Endodermal cell (in vitro differentiated cells): ENCODE measurements around the gene ANXA2R. TPM values are rescaled to one million over a fixed set of nuclear protein-coding genes. Genes with fewer than 3 reads are reported as not detected.

Source experiments
- DNase-seq: peaks from one replicate; pipeline ENCODE4 v3.0.0-alpha.2; 2017
- H3K27ac ChIP-seq: 2 replicates; pipeline ENCODE4 v1.5.1; 2013; ENCODE audit warnings: mild to moderate bottlenecking, low read depth, low read length, moderate library complexity
- H3K27me3 ChIP-seq: 2 replicates; pipeline ENCODE4 v1.6.1; 2013; ENCODE audit warnings: mild to moderate bottlenecking, low read length, moderate library complexity; ENCODE audit not compliant: insufficient read depth, control insufficient read depth, poor library complexity, severe bottlenecking
- H3K36me3 ChIP-seq: 2 replicates; pipeline ENCODE4 v1.7.0; 2013; ENCODE audit warnings: mild to moderate bottlenecking, low read length, moderate library complexity; ENCODE audit not compliant: control insufficient read depth, insufficient read depth
- H3K4me1 ChIP-seq: one replicate; pipeline ENCODE4 v1.7.0; 2013; ENCODE audit warnings: low read length; ENCODE audit not compliant: control insufficient read depth, insufficient read depth
- H3K4me3 ChIP-seq: 2 replicates; pipeline ENCODE4 v1.5.1; 2013; ENCODE audit warnings: mild to moderate bottlenecking, low read length, moderate library complexity
- H3K9ac ChIP-seq: 2 replicates; pipeline ENCODE4 v1.6.1; 2013; ENCODE audit warnings: mild to moderate bottlenecking, low read length, moderate library complexity; ENCODE audit not compliant: poor library complexity, severe bottlenecking; ENCODE audit errors: extremely low read depth
- H3K9me3 ChIP-seq: 2 replicates; pipeline ENCODE4 v1.6.1; 2013; ENCODE audit warnings: mild to moderate bottlenecking, low read length, moderate library complexity; ENCODE audit not compliant: control insufficient read depth
- H3K27ac Mint-ChIP-seq: 2 replicates; pipeline ENCODE4 v1.8.0; 2020; ENCODE audit warnings: mixed read lengths
- H3K27me3 Mint-ChIP-seq: 2 replicates; pipeline ENCODE4 v1.8.0; 2021; ENCODE audit warnings: mild to moderate bottlenecking, mixed read lengths; ENCODE audit not compliant: insufficient read depth
- H3K36me3 Mint-ChIP-seq: 2 replicates; pipeline ENCODE4 v1.8.0; 2020; ENCODE audit warnings: low read depth, mixed read lengths
- H3K4me1 Mint-ChIP-seq: 2 replicates; pipeline ENCODE4 v1.8.0; 2020; ENCODE audit warnings: mixed read lengths
- H3K4me3 Mint-ChIP-seq: 2 replicates; pipeline ENCODE4 v1.8.0; 2020; ENCODE audit warnings: mild to moderate bottlenecking, moderate library complexity, mixed read lengths
- H3K9me3 Mint-ChIP-seq: 2 replicates; pipeline ENCODE4 v1.8.0; 2020; ENCODE audit warnings: mild to moderate bottlenecking, mixed read lengths
- CTCF ChIP-seq: fragments of 200-600 bp; sonication (generic); conservative IDR thresholded peaks from 2 replicates; pipeline ENCODE4 v1.5.0; 2021; ENCODE audit warnings: antibody characterized with exemption, mild to moderate bottlenecking
- WGBS, 2 experiments: methylation state at CpG; one replicate each; pipeline versions ENCODE4 v1.1.5 to v1.1.7; 2013; ENCODE audit warnings: missing lambda C conversion rate in 2 of 2, mixed read lengths in 1 of 2; ENCODE audit not compliant: insufficient coverage in 1 of 2, insufficient read length in 1 of 2; 5-methylcytosine and 5-hydroxymethylcytosine counted together
- total RNA-seq, 2 donors: library from RNA; stranded (reverse); fragmentation: NEBNext Ultra II Directional in 1 of 2; extraction: Animal tissue kit (Norgen Biotek cat#: 25700) in 1 of 2; gene quantifications; 2 replicates in 1 of 2; 3 replicates in 1 of 2; pipeline ENCODE4 v1.2.1, GENCODE V29; 2021

Gene ANXA2R
- total RNA-seq, 2 donors from 2014 or later = 0.73 to 0.97 TPM

GRCh38 chr5:43039152-43039470, 1.0 kb downstream of the ANXA2R start:
- WGBS, 2 experiments = 3% methylated on average over 1 of the region's 6 CpGs; no CpG with 5 or more reads in 1 of the 2 experiments
- H3K27ac Mint-ChIP-seq = no peak overlapping the region
- TF ChIP-seq CTCF = no peak
- Histone ChIP-seq H3K9ac (no peak overlapping the region), H3K27me3 (peaks cover 55% of the 10 kb centered on the region), H3K36me3 (no peaks in the 10 kb centered on the region), H3K27ac (no peak overlapping the region), H3K4me1 (peaks cover 4% of the 10 kb centered on the region), H3K4me3 (peak overlapping the region; percentile 84), H3K9me3 (no peaks in the 10 kb centered on the region)
- peaks cover 25% of the 10 kb centered on the region for H3K4me1 Mint-ChIP-seq
- peaks cover 82% of the 10 kb centered on the region for H3K27me3 Mint-ChIP-seq
- no peak for DNase-seq
- no peaks in the 10 kb centered on the region for H3K9me3 Mint-ChIP-seq
- peaks cover 5% of the 10 kb centered on the region for H3K36me3 Mint-ChIP-seq
- peak overlapping the region; percentile 60 for H3K4me3 Mint-ChIP-seq

- Mint-ChIP-seq H3K4me1 (peaks cover 30% of the 10 kb centered on the region), H3K4me3 (peak overlapping the region; percentile 17), H3K36me3 (peaks cover 5% of the 10 kb centered on the region), H3K27me3 (peaks cover 83% of the 10 kb centered on the region), H3K9me3 (no peaks in the 10 kb centered on the region), H3K27ac (no peak overlapping the region)
- peaks cover 4% of the 10 kb centered on the region for H3K4me1 ChIP-seq
- no peak for DNase-seq
- peaks cover 53% of the 10 kb centered on the region for H3K27me3 ChIP-seq
- no peaks in the 10 kb centered on the region for H3K9me3 ChIP-seq
- H3K27ac ChIP-seq = no peak overlapping the region
- no peak for TF ChIP-seq CTCF
- H3K4me3 ChIP-seq = no peak overlapping the region
- no peaks in the 10 kb centered on the region for H3K36me3 ChIP-seq
- H3K9ac ChIP-seq = no peak overlapping the region
- 46 to 63% methylated on average over 14 to 17 of the region's 17 CpGs for WGBS, 2 experiments
Measured at GRCh38 chr5:43038496-43038989, 1.6 kb downstream of the ANXA2R start.

GRCh38 chr5:43037636-43038495, 2.3 kb downstream of the ANXA2R start:
- Histone ChIP-seq H3K9me3 (no peaks in the 10 kb centered on the region), H3K27ac (no peak overlapping the region), H3K4me3 (no peak overlapping the region), H3K4me1 (peaks cover 4% of the 10 kb centered on the region), H3K36me3 (no peaks in the 10 kb centered on the region), H3K27me3 (peaks cover 49% of the 10 kb centered on the region), H3K9ac (no peak overlapping the region)
- Mint-ChIP-seq H3K36me3 (peaks cover 5% of the 10 kb centered on the region), H3K27me3 (peaks cover 78% of the 10 kb centered on the region), H3K27ac (no peak overlapping the region), H3K4me3 (no peak overlapping the region), H3K4me1 (peaks cover 32% of the 10 kb centered on the region), H3K9me3 (peaks cover 2% of the 10 kb centered on the region)
- no peak for TF ChIP-seq CTCF
- DNase-seq = peak; percentile 65
- 79 to 92% methylated on average over 23 to 24 of the region's 24 CpGs for WGBS, 2 experiments
